Cardiac fibroblast (primary cell): ENCODE results near the gene GPR132.
A peak's percentile ranks its signal among the peaks of the same experiment; 100 is the strongest.

Experiments used
- DNase-seq, 2 donors: peaks; one replicate each; pipeline versions ENCODE4 v3.0.0 to v3.0.0-alpha.2; 2010; ENCODE audit warnings: low read depth in 2 of 2
- H3K4me3 ChIP-seq, 2 donors: replicated peaks in 1 of 2; 1 replicate in 1 of 2; 2 replicates in 1 of 2; pipeline ENCODE4 v1.5.1; 2011; ENCODE audit warnings: low read depth in 2 of 2, low read length in 2 of 2, mild to moderate bottlenecking in 2 of 2, moderate library complexity in 1 of 2
- TF ChIP-seq, protein P1 (sequence below): IDR thresholded peaks from one replicate; pipeline ENCODE4 v1.5.1; 2011; ENCODE audit warnings: low read depth, mild to moderate bottlenecking, low read length, inconsistent platforms

The GPR132 gene

DNA sequence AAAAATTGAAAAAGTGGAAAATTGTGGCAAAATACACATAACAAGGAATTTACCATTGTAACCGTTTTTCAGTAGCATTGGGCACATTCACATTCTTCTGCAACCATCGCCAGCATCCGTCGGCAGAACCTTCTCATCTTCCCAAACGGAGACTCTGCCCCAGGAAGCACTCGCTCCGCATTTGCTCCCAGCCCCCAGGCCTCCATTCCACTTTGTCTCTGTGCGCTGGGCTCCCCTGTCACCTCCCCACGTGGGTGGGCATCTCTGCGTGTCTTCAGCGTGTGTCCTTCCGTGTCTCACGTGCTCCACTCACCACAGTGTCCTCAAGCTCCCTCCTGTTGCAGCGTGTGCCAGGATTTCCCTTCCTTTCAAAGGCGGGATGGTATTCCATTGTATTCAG lies 9.9 kb downstream of the GPR132 start:
- TF ChIP-seq, protein P1, sequence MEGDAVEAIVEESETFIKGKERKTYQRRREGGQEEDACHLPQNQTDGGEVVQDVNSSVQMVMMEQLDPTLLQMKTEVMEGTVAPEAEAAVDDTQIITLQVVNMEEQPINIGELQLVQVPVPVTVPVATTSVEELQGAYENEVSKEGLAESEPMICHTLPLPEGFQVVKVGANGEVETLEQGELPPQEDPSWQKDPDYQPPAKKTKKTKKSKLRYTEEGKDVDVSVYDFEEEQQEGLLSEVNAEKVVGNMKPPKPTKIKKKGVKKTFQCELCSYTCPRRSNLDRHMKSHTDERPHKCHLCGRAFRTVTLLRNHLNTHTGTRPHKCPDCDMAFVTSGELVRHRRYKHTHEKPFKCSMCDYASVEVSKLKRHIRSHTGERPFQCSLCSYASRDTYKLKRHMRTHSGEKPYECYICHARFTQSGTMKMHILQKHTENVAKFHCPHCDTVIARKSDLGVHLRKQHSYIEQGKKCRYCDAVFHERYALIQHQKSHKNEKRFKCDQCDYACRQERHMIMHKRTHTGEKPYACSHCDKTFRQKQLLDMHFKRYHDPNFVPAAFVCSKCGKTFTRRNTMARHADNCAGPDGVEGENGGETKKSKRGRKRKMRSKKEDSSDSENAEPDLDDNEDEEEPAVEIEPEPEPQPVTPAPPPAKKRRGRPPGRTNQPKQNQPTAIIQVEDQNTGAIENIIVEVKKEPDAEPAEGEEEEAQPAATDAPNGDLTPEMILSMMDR = no peak
- DNase-seq = no peak
- no peak overlapping the region for H3K4me3 ChIP-seq

DNA sequence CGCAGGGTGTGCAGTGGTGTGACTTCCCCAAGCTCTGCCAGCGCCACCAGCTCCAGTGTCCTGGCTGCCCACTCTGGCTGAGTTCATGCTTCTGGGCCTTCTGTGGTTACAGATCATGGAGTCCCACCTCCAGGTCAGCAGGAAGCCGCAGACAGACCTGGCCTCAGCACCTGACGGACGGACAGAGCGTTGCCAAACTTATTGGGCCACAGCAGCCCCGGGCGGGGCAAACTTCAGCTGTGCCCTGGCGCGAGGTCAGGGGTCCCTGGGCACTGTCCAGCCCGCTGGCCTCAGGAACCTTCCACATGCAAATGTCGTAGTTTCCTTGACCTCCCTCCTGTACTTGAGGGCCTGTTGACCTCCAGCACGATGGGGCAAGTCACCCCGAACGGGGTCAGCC lies 11.2 kb downstream of the GPR132 start:
- no peak for DNase-seq
- TF ChIP-seq, protein P1 = no peak
- no peak overlapping the region for H3K4me3 ChIP-seq

DNA sequence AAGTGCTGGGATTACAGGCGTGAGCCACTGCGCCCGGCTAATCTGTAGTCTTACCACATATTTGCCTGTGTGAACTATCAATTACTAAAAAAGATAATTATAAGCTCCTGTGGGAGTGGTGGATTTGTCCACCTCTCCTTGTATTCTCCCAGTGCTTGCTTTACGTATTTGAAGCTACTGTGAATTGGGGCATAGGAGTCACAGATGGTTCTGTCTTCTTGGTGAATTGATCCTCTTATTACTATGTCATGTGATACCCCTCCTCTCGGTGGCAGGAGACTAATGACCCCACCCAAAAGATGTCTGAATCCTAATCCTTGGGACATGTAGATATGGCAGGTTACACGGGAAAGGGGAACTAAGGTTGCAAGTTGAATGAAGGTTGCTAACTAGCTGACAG lies 11.8 kb downstream of the GPR132 start:
- TF ChIP-seq, protein P1 = no peak
- H3K4me3 ChIP-seq = no peak overlapping the region
- no peak for DNase-seq

DNA sequence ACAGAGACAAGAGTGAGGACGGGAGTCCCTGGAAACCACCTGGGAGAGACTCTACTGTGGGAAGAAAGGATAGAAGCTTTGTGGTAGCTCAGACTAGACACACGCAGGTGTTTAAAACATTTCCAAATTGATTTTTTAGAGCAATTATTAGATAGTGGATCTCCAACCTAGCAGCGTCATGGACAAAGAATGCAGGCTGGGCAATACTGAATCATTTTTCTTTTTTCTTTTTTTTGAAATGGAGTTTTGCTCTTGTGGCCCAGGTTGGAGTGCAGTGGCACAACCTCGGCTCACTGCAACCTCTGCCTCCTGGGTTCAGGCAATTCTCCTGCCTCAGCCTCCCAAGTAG lies 13.1 kb downstream of the GPR132 start:
- H3K4me3 ChIP-seq = no peak overlapping the region
- no peak for DNase-seq
- TF ChIP-seq, protein P1 = no peak

DNA sequence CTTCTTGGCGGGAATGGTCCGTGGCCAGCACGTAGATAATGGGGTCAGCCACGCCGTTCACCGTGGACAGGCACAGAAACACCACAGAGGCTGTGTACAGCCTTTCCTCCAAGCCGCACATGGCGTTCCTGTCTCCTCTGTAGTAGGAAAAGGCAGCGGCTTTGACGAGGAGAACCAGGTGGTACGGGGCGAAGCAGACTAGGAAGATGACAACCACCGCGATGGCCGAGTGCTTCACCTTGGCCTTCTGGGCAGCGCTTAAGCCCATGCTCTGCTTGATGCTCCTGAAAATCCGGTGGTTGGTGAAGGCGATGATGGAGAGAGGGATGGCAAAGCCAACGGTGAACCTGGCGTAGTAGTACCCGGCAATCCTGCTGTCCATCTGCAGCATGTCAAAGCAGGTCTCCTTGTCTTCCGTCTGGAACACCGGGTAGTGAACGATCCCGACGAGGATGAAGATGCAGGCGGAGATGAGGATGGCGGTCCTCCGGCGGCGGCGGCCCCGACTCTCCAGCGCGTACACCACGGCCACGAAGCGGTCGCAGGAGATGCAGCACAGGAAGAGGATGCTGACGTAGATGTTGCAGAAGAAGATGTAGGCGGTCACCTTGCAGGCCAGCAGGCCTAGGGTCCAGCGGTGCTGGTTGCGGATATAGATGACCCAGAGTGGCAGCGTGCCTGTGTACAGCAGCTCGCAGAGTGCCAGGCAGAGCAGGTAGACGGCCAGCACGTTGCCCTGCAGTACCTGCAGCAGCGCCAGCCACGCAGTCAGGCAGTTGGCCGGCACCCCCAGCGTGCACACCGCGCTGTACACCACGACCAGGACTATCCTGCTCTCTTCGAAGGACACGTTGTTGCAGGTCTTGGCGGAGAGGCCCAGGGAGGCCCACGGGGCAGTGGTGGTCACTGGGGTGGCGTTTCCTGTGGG lies 13.8 kb downstream of the GPR132 start:
- DNase-seq = no peak
- TF ChIP-seq, protein P1 = no peak
- H3K4me3 ChIP-seq = no peak overlapping the region

DNA sequence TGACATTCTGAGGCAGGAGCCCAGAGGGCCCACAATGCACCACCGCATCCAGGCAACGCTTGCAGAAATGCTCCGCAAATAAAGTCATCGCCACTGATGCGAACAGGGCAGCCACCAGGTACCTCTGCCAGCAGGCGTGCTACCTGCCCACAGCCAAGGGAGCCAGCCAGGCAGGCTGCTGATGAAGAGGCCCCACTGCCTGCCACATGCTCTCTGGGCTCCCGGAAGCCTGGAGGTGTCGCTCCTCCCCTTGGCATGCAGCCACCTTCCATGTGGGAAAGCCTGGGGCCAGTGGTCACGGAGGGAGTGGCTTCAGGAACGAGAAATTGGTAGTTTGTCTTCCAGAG lies 14.7 kb downstream of the GPR132 start:
- H3K4me3 ChIP-seq = no peak overlapping the region
- TF ChIP-seq, protein P1 = no peak
- DNase-seq = peak; percentile 25 to 55
